ENCODE measurements around the gene DDR2.
"Not testable (repeated sequence)": the region's sequence is repeated elsewhere in the genome, so short reads cannot be mapped to it uniquely, and the experiment has no call there.

The DDR2 gene

DNA sequence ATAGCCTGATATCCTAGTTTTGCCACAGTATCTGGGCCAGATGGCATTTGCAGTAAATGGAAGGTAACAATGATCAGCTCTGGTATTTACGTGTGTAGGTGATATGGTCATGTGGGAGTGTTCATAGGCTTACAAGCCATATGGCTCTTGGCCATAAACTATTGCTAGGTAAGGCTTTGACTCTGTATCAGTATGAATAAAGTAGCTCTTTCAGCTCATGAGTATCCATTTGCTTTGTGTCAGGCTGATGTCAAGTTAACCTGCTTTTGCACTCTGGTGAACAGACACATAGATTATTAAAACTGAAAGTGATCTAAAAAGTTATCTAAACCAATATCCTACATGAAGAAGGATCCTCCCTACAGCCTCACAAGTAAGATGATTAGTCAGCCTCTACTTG, 69.0 kb downstream of the DDR2 start:
- no peak for DNase-seq

DNA sequence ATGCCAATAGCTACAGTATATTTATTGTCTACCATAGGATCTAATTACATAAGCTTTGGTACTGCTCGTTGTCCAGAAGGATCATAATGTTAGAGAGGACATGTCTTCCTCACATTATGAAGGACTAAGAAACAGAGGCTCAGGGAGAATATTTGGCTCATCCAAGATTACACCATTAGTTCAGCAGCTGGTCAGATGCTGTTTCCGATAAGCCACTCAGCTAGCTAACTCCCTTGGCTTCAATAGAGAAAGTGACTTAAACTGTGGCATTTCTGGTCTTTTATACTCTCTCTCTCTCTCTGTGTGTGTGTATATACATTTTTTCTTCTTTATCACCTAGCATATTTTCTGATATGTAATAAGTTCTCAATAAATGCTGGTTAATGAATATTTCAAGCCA, 70.4 kb downstream of the DDR2 start:
- DNase-seq: no peak

DNA sequence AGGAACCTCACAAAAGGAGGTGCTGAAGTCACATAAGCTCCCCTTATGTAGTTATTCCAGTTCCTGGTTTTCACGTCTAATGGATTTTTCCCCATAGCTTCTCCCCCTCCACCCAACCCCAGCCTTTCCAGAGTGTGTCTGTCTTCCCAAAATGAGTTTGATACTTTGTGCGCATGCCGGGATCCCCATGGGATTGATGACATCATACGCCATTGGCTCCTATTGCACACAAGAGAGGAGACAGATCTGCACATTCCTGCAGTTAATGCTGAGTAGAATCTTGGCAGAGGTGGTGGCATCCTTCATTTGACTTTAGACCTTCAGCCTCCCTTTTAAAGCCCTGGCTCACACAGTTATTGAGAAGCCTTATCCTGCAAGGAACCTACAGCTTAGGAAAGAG, 71.4 kb downstream of the DDR2 start:
- no peak for DNase-seq

DNA sequence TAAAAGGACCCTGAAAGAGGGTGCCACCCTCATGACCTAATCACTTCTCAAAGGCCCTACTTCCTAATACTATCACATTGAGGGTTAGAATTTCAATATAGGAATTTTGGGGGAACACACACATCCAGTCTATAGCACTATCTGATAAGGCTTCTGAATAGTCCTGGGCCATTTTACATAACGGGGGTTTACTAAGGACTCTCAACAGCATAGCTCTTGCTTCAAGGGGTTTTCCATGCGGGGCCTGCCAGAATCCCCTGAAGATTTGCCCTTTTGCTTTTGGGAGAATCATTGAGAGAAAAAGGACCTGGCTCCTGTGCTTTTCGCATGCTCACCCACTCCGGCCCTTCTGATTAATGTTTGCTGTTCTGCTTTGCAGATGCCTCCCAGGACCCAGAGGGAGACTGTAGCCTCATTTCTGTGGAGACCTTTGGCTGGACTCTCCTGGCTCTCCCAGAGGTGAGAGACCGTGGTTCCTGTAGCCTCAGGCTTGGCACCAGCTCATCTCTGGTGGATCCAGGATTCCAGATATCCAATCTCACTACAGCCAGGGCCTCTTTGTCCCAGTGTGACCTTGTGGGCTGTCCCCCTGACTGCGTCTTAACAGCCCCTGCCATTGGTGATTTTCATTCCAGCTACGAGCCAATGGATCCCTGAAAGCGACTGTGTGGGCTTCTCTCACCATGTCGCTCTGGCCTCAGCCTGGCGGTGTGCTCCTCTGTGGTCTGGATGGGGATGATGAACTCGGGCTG, 72.6 kb downstream of the DDR2 start:
- DNase-seq: no peak

DNA sequence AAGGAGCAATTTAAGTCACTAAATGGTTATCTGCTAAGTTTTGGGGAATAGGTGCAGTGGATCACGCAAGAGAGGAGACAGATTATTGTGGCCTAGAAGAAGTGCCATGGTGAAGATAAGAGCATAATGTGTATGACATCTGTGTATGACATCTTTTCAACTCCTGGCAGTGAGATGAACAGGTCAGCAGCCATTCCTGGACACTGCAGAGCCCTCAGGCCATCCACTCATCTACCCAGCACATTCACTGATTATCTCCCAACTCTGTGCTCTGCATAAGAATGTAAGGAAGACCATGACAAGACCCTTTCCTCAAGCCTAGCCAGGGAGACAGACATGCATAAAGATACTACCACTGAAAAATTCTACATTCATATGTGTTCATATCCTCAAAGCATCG, 73.7 kb downstream of the DDR2 start:
- no peak for DNase-seq

DNA sequence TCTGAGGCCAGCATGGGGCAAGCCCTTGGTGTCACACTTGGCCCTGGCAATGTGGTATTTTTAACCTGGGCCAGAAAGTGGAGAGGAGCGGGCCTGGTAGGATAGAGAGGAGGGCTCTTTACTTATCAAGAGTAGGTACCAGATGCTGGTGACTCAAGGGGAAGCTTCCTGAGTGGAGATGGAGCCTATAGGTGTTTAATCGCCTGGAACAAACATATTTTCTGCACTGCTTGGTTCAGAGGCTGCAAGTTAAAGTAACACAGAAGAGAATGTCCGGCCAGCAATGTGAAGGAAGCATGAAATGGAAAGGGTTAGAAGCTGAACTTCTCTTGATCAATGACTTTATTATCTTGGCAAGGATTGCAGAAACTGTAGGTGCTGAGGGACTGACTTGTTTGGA, 74.3 kb downstream of the DDR2 start:
- no peak for DNase-seq

DNA sequence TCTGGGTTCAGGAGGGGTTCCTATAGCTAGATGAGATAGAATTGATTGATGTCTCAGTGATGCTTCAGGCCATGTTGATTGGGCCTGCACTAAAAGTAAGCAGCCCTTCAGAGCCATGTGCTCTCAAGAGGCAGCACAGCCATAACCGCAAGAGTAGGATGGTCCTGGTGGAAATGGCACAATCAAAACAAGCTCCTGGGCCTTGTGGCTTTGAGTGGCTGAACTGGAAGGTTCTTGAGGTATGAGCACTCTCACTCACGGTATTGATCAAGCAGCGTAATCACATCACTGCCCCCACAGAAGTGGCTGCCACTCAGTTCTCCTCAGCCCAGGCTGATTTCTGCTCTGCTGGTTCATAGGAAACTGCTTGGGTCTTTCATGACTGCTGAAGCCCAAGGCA, 76.0 kb downstream of the DDR2 start:
- no peak for DNase-seq

DNA sequence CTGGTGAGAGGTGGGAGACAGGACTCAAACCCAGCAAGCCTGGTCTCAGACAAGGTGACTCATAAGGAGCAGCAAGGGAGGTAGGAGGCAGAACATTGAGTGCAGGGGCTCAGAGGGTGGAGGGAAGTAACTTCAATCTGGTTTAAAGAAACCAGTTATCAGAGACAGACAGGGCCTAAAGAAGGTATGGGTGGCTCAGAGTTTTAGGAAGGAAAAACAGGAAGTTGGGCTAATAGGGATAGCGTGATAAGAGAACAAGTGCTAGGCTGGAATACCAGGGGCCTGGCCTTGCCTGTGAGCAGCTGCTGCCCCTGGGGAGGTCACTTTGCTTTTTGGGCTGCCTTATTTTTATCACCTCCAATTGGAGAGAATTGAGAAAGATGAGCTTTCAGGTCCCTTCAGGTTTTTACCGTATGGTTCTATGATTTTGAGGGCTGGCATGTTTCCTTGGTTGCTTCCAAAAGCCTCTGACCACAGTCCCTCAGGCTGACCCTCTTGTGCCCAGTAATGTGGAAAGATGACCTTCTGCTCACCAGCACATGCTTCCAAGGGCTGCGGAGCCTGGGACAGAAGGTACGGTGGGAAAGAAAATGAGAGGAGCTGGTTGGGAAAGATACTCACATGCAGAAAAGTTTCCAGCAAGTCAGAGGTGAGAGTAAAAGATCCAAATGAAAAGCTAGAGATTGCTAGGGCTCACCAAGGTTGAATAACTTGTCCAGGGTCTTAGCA, 77.0 kb downstream of the DDR2 start:
- no peak for DNase-seq

DNA sequence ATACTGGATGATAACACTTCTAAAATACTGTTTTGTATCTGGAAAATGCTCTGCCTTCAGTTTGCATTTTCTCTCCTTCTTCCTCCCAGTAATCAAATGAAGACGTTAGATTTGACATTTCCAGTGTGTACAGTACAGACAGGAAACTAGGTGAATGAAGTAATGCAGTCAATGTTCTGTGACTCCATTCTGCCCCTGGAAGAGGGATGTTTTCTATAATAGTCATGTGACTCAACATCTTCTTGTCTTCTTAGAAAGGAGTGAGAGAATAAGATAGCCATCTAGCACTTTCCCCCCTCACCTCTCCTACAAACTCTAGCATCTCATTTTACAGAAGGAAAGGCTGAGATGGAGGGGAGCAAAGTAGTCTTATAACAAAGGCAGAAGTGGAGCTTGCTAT, 77.6 kb downstream of the DDR2 start:
- DNase-seq: no peak

DNA sequence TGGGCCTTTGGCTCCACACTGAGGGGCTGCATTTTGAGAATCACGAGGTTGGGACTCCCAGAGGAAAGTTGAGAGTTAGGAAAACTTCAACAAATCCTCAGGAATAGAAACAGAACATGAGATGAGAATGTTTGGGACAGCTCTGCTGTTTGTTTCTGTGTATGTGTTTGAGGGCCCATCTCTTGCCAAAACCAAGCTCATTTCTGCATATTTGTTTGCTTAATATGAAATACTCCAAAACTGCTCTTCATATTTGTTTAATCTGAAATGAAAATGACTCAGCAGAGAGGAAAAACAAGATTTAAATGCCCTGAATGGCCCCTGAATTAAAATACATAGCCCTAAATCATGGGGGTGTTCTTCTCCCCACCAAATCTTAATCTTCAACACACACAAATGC, 78.1 kb downstream of the DDR2 start:
- DNase-seq: no peak

DNA sequence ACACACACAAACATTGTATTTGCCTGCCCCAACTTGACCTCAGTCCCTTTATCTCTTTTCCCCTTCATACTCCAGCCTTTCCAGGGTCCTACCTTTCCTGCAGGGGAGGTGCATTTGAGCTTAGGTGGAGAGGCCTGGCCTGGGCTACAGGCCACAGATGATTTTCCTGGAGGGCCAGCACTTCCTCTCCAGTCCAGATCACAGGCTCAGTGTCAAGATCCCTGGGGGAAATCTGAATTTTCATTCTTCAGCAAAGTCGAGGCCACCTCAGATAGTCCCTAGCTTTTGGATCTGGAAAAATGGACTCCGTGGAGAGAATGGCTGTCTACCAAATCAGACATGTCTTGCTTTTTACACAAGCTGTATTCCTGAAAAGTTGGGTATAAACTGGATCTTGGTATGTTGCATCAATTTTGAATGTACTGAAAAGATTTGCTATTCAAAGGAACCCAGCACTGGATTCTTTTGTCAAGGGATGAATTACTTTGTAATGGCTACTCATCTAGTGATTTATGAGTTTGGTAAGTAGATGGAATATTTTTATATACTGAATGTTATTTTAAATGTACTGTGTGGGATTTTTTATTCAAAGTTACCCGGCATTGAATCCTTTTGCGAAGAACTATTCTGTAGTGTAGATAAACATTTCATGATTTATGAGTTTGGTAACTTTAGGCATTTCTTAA, 78.7 kb downstream of the DDR2 start:
- DNase-seq: no peak

DNA sequence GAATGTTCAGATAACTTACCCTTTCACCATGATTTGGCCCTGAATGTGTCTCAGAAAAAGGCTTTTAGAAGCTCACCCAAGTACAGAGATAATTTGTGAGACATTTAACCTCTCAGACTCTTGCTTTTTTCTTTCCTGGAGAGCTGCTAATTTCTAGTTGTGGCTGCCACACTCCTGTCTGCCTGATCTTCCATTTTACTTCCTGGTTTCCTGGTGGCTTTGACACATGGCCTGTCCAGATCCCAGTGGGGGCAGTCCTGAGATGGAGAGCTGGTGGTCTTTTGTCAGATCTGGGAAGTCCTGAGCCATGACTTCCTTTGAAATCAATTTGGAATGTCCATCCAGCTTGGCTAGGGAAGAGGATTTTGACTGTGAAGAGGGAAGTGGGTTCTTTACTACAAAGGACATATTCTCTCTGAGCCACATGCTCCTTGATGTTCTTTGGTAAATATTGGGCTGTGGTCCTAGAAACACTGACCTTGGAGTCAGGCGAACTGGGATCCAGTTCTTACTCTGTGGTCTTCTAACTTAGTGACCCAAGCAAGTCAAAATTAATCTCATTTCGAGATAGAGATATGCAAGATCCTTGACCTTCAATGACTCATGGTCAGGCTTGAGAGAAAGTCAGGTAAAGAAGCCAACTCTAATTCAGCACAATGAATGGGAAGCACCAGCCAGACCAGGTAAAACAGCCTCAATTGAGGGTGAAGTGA, 80.2 kb downstream of the DDR2 start:
- no peak for DNase-seq

DNA sequence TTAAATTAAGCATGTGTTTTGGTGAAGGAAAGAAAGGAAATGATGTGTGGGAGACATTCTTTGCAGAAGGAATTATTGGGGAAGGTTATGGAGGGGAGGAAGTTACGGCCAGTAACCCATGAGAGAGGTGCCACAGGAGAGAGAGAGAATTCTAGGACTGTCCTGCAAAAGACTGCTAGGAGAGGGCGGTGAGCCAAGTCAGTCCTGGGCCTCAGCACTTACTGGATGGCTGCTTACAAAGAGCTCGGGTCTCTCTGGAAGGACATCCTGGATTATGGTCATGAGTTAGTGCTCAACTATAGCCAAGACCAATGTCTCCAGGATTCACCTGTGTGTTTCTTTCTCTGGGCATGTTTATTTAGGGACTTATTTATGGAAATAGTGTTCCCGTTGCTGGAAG, 83.9 kb downstream of the DDR2 start:
- DNase-seq: no peak

DNA sequence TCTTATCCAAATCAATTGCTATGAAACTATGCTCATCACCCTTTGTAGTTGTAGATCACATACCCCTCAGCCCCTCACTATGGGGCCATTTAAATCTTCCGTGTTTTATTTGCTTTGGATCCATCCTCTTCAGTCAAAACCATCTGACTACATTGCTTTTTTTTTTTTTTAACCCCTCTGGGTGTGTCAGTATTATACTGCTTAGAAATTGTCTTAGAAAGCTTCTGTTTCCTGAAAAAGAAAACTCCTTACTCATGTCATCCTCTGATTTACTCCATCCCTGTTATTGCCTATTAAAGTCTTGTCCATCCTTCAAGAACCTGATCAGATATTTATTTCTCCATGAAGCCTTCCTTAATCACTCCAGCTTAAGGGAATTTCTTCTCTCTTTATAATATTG, 84.3 kb downstream of the DDR2 start:
- DNase-seq: no peak

DNA sequence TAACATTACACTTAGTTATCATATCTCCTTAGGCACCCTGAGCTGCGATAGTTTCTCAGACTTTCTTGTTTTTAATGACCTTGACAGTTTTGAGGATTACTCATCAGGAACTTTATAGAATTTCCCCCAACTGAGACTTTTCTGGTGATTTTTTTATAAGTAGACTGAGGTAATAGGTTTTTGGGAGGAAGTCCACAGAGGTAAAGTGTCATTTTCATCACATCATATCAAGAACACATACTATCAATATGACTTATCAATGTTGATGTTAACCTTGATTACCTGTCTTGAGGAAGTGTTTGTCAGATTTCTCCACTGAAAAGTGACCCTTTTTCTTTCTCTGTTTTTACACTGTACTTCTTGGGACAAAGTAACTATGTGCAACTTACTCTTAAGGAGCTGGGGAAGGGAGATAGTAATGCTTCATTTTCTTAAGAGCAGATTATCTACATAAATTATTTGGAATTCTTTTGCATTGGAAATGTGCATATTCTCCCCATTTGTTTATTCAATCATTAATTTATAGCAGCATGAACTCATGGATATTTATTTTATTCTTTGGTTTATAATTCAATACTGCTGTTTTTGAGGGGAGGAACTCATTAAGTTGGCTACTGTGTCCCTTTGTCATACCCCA, 85.4 kb downstream of the DDR2 start:
- DNase-seq: no peak

DNA sequence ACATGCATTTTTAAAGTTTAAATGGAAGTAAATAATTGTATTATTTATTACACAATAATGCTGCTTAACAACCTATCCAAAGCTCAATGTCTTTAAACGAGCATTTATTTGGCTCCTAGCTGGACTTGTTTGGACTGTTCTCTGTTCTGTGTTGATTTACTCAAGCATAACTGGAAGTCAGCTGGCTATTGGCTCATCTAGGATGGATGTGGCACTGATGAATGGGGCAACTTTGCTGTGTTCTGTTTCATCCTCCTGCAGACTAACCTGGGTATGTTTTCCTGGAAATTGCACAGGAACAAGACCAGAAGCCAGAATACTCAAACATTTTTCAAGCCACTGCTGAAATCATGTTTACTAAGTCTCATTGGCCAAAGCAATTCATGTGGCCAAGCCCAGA, 87.4 kb downstream of the DDR2 start:
- DNase-seq: no peak

DNA sequence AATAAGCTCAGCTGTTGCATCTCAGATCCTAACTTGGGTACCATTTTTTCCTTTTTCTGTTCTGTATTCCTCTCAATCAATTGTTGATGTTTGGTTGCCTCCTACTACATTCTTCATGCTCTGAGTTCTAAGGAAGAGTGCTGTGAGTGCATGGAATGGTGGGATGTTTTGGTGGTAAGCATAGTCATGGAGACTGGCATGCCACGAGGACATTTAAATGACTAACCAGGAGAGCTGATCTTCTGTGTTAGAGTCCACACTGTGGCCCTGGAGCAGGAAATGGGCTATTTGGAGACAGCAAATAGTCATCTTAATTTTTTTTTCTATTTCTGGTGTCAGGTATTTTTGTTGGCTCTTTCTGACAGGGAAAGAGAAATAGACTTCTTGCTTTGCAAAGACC, 88.7 kb downstream of the DDR2 start:
- no peak for DNase-seq

DNA sequence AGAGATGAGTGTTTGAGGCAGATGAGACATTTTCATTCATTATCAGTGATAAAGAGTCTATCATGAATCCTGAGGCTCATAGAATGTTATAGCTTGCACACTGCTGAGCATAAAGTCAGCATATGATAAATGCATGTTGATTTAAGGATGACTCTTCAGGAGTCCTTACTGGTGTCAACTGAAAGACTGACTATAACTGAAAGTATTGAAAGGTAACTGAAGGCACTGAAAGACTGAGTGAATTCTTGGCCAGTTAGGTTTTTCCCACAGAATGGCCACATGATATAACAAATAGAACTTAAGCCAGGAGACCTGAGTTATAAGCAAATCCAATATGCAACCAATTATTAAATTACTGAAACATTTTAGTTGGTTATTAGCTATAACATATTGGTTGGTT, 89.2 kb downstream of the DDR2 start:
- DNase-seq: no peak

DNA sequence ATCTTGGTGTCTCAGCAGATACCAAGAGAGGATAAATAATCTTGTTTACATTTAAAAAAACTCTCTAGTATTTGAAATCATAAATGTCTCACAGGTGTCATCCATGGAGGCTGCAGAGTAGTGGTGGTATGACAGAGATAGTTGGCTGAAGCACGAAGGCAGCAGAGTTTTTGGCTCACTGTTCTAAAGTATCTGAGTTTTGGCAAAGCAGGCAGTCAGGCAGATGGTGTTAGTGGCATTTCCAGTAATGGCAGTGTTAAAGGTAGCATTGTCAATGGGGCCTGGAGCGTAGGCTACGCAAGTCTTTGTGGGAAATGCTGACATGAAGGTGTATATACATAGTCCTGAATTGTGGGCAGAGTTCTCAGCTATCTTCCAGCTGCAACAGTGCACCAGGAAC, 89.8 kb downstream of the DDR2 start:
- no peak for DNase-seq

DNA sequence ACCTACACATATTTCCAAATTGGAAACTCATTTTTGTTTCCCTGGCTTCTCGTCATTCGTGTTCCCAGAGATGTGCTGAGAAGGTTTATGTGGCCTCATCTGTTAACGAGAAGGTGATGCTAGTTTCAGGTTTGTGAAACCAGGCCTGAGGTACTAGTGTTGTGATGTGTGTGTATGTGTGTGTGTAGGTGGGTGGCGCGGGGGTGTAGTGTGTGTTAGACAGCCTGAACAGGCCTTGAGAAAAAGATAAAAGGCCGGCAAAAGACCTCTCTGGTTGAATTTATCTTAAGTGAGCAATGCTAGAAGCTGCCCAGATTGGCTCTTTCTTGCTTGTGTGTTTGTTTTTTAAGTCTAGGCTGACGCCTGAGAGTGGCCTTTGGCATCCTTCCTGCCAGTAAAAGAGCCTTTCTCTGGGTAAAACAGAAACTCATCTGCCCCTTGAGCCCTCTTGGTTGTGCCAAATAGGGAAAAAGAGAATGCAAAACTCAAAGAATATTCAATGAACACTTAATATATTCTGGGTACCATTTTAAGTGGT, 92.4 kb downstream of the DDR2 start:
- DNase-seq: no peak

DNA sequence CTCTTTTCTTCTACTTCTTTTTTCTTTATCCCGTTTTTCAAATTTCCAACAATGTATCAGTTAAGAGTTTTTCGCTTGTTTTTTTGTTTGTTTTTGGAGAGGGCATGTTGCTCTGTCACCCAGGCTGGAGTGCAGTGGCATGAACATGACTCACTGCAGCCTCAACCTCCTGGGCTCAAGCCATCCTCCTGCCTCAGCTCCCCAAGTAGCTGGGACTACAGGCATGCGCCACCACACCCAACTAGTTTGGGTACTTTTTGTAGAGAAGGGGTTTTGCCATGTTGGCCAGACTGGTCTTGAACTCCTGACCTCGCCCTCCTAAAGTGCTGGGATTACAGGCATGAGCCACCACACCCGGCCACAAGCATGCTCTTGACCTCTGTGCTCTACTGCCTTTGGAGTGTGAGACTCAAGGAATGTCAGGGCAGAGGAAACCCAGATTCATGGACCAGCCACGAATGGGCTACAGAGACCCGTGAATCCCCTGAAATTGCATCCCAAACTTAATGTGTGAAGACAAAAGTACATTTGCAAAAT, 93.1 kb downstream of the DDR2 start:
- DNase-seq: no peak

DNA sequence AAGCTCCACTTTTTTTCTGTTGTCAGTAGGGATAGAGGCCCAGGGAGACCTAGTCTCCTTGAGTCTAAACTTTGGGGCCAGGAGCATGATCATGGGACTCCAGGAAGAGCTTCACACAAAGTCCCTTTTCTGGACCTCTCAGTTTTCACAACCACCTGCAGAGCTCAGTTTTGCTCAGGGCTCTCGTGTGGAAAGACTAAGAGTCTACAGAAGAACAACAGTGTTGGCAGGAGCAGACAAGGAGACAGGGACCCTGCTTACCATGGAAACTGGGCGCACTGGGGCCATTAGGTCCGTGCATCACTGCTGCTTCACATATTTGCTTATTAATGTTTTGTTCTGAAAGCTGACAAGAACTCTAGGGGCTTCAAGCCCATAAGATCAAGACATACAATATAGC, 94.3 kb downstream of the DDR2 start:
- DNase-seq: no peak

DNA sequence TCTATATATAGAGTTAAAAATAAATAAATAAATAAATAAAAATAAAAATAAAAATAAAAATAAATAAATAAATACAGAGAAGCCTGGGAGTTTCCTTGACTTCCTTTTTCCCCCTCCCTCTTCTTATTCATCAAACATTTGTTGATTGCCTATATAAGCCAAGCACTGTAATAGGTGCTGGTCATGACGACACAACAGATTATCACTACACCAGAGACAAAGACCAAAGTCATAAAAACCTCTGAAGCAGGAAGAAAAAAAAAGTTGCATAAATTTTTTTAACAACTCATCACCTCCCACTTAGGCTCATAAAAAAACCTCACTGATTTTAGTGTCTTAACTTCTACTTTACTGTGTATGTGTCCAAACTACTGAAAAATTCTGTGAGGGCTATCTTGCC, 95.2 kb downstream of the DDR2 start:
- not testable (repeated sequence) for DNase-seq

Measured in NCI-H2107 (cell line).